Fibroblast of lung (primary cell): Measurements from ENCODE around the gene RABGAP1.

Experiments used
- EZH2 ChIP-seq: IDR thresholded peaks from 2 replicates; pipeline ENCODE4 v1.5.1; 2012; ENCODE audit warnings: low read length, control low read depth, mild to moderate bottlenecking; ENCODE audit errors: missing control alignments
- TF ChIP-seq, protein P1 (sequence below), 2 donors: IDR thresholded peaks in 1 of 2; conservative IDR thresholded peaks in 1 of 2; 1 replicate in 1 of 2; 2 replicates in 1 of 2; pipeline ENCODE4 v1.5.1; 2011 to 2012; ENCODE audit warnings: low read length in 2 of 2, control low read depth in 1 of 2, inconsistent platforms in 1 of 2, low read depth in 1 of 2, mild to moderate bottlenecking in 1 of 2

DNA sequence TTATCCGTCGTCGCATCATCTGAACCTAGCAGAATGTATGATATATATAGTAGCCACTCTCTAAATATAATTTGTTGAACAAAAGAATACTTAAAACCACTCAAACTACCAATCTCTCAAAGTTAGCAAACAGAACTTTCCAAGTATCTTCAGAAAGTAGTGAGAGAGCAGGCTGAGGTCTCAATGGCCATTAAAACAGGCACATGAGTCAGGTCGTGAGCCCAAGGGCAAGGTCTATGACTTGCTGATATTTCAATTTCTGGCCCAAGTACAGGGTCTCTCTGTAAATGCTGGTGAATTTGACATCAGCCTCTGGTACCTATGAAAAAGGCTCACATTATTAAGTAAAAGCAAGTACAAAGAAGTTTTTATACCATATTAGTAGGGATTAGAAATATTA is 187.8 kb downstream of the RABGAP1 start:
- TF ChIP-seq, protein P1, sequence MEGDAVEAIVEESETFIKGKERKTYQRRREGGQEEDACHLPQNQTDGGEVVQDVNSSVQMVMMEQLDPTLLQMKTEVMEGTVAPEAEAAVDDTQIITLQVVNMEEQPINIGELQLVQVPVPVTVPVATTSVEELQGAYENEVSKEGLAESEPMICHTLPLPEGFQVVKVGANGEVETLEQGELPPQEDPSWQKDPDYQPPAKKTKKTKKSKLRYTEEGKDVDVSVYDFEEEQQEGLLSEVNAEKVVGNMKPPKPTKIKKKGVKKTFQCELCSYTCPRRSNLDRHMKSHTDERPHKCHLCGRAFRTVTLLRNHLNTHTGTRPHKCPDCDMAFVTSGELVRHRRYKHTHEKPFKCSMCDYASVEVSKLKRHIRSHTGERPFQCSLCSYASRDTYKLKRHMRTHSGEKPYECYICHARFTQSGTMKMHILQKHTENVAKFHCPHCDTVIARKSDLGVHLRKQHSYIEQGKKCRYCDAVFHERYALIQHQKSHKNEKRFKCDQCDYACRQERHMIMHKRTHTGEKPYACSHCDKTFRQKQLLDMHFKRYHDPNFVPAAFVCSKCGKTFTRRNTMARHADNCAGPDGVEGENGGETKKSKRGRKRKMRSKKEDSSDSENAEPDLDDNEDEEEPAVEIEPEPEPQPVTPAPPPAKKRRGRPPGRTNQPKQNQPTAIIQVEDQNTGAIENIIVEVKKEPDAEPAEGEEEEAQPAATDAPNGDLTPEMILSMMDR (conservative IDR thresholded peaks at IDR 0.05 in 1 of 2, IDR thresholded peaks at IDR 0.05 in 1 of 2; ENCODE audit: low read depth in 1 of 2, low read length in 2 of 2) = no peak
- no peak for TF ChIP-seq EZH2
